NCI-H1694 (cell line): ENCODE measurements around the gene PLAU.

Source experiments
- DNase-seq: peaks from one replicate; lab custom pipeline; 2025; lab: John Stamatoyannopoulos, UW

The PLAU gene

GRCh38 chr10:73910764-73911552, at the start of gene PLAU:
Gene PLAU (plus strand): TSS chr10:73911132. CDS start chr10:73911556, 424 bp downstream.
- DNase-seq, result no peak

- DNase-seq, result no peak
Observed at GRCh38 chr10:73862011-73862410, 48.9 kb upstream of the PLAU start.

GRCh38 chr10:73863039-73863817, 47.7 kb upstream of the PLAU start:
- DNase-seq, result no peak

- no peak for DNase-seq
Observed at GRCh38 chr10:73864229-73864628, 46.7 kb upstream of the PLAU start.

GRCh38 chr10:73865107-73865458, 45.8 kb upstream of the PLAU start:
- DNase-seq, result no peak

- no peak for DNase-seq
Observed at GRCh38 chr10:73865459-73866442, 45.2 kb upstream of the PLAU start.

GRCh38 chr10:73866621-73867020, 44.3 kb upstream of the PLAU start:
- no peak for DNase-seq

GRCh38 chr10:73867126-73867807, 43.7 kb upstream of the PLAU start:
- no peak for DNase-seq

- DNase-seq, result no peak
Observed at GRCh38 chr10:73867871-73868631, 42.9 kb upstream of the PLAU start.

- DNase-seq, result no peak
Observed at GRCh38 chr10:73868655-73869195, 42.2 kb upstream of the PLAU start.

GRCh38 chr10:73871295-73872189, 39.4 kb upstream of the PLAU start:
- DNase-seq, result no peak

GRCh38 chr10:73872190-73872710, 38.7 kb upstream of the PLAU start:
- peak; percentile 12 for DNase-seq

GRCh38 chr10:73873142-73873837, 37.6 kb upstream of the PLAU start:
- no peak for DNase-seq

GRCh38 chr10:73873838-73874215, 37.1 kb upstream of the PLAU start:
- DNase-seq, result no peak

- DNase-seq, result peak; percentile 18
Observed at GRCh38 chr10:73874267-73875138, 36.4 kb upstream of the PLAU start, which contains the start of gene CAMK2G. Gene CAMK2G (minus strand): TSS chr10:73874555. CDS start chr10:73874461, 94 bp downstream.

- no peak for DNase-seq
Observed at GRCh38 chr10:73875139-73875475, 35.8 kb upstream of the PLAU start.

- DNase-seq, result no peak
Observed at GRCh38 chr10:73876157-73876556, 34.8 kb upstream of the PLAU start.

GRCh38 chr10:73876566-73876965, 34.4 kb upstream of the PLAU start:
- DNase-seq, result no peak
